T-helper 1 cell treated with Interleukin-12 subunit alpha and Interleukin-12 subunit beta and Interleukin-4 antibody, amounts not matched to agents 30 μg/mL and 1 μg/mL, for 36 hours (primary cell): Measurements from ENCODE around the gene VIT.

ENCODE experiments used
- H3K27ac Mint-ChIP-seq: one replicate; pipeline ENCODE4 v1.8.0; 2021; ENCODE audit warnings: mild to moderate bottlenecking, mixed read lengths
- H3K27me3 Mint-ChIP-seq: one replicate; pipeline ENCODE4 v1.8.0; 2021; ENCODE audit warnings: low read depth, mixed read lengths
- H3K36me3 Mint-ChIP-seq: one replicate; pipeline ENCODE4 v1.8.0; 2021; ENCODE audit warnings: low read depth, mixed read lengths
- H3K4me1 Mint-ChIP-seq: one replicate; pipeline ENCODE4 v1.8.0; 2021; ENCODE audit warnings: low read depth, mixed read lengths
- H3K4me3 Mint-ChIP-seq: one replicate; pipeline ENCODE4 v1.8.0; 2021; ENCODE audit warnings: mild to moderate bottlenecking, moderate library complexity, mixed read lengths
- H3K9me3 Mint-ChIP-seq: one replicate; pipeline ENCODE4 v1.8.0; 2021; ENCODE audit warnings: mixed read lengths

Gene VIT

GRCh38 chr2:36710858-36711515, 14.5 kb downstream of the VIT start:
- no peaks in the 10 kb centered on the region for H3K4me1 Mint-ChIP-seq

DNA sequence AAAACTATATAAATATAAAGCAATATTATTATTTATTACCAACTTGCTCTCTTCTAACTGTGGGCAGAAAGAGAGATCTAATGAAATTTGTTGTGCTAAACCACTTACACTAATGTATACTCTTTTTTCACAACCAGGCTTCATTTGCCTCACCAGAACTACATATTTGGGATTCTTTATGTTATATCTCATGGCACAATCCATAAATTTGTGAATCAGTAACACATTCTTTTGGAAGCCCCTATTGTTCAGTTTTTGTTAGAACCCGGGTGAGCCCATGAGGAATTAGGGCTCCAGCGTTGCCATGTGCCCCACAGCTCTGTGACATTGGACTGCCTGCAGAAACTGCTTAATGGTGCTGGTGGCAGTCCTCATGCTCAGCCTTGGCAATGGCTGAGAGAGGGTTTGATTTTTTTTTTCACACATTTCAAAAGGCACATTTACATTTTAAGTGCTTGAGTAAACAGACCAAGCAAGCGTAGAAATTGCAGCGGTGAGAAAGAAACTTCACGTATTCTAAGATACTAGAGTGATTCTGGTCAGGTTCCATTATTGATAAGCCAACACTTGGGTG, 15.3 kb downstream of the VIT start:
- no peak overlapping the region for H3K4me3 Mint-ChIP-seq
- no peaks in the 10 kb centered on the region for H3K27me3 Mint-ChIP-seq
- no peak overlapping the region for H3K27ac Mint-ChIP-seq
- H3K4me1 Mint-ChIP-seq, result no peaks in the 10 kb centered on the region
- peaks cover 3% of the 10 kb centered on the region for H3K9me3 Mint-ChIP-seq
- H3K36me3 Mint-ChIP-seq, result no peaks in the 10 kb centered on the region

More at GRCh38 chr2:36710858-36711515, 14.5 kb downstream of the VIT start:
- Mint-ChIP-seq H3K36me3 (no peaks in the 10 kb centered on the region), H3K27ac (no peak overlapping the region), H3K4me3 (no peak overlapping the region), H3K27me3 (no peaks in the 10 kb centered on the region), H3K9me3 (peaks cover 3% of the 10 kb centered on the region)

DNA sequence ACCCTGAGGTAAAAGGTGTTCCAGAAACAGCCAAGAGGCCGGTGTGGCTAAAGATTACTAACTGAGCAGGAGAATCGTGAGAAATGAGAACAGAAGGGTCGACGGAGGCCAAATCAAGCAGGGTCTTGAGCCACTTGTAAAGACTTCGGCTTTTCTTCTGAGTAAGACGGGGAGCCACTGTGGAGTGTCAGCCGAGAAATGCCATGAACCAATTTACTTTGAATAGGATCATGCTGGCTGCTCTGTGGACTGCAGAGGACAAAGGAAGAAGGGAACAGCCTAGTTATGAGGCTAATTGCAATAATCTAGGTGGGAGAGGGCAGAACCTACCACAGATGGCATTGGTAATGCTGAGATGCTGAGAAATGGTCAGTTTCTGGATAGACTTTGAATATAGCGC, 16.8 kb downstream of the VIT start:
- H3K9me3 Mint-ChIP-seq, result peaks cover 3% of the 10 kb centered on the region
- no peaks in the 10 kb centered on the region for H3K36me3 Mint-ChIP-seq
- H3K27me3 Mint-ChIP-seq, result no peaks in the 10 kb centered on the region
- H3K4me1 Mint-ChIP-seq, result no peaks in the 10 kb centered on the region
- H3K27ac Mint-ChIP-seq, result no peak overlapping the region
- no peak overlapping the region for H3K4me3 Mint-ChIP-seq

GRCh38 chr2:36716111-36716510, 19.6 kb downstream of the VIT start:
- Mint-ChIP-seq H3K27me3 (no peaks in the 10 kb centered on the region), H3K27ac (no peak overlapping the region), H3K4me3 (no peak overlapping the region), H3K36me3 (no peaks in the 10 kb centered on the region), H3K9me3 (peaks cover 6% of the 10 kb centered on the region), H3K4me1 (no peaks in the 10 kb centered on the region)

DNA sequence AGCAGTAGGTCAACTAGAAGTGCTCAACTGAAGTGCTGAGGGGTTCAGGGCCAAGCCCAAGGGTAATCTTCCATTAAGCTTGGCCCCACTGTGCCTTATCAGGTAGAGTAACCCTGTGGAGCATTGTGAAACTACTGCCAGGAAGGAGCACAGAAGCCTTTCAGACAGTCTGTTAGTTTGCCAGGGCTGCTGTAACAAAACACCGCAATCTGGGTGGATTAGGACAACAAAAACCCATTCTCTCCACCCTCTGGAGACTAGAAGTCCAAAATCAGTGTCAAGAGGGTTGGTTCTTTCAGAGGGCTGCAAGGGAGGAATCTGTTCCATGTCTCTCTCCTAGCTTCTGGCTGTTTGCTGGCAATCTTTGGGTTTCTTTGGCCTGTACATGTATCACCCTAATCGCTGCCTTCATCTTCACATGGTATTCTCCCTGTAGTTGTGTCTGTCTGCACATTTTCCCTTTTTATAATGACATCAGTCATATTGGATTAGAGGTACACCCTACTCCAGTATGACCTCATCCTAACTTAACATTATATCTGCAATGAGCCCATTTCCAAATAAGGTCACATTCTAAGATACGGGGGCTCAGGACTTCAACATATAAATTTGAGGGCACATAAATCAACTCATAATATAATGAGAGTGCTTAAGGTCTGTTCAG, 21.2 kb downstream of the VIT start:
- Mint-ChIP-seq H3K4me3 (no peak overlapping the region), H3K27ac (no peak overlapping the region), H3K27me3 (no peaks in the 10 kb centered on the region), H3K36me3 (no peaks in the 10 kb centered on the region), H3K4me1 (no peaks in the 10 kb centered on the region), H3K9me3 (peaks cover 4% of the 10 kb centered on the region)

DNA sequence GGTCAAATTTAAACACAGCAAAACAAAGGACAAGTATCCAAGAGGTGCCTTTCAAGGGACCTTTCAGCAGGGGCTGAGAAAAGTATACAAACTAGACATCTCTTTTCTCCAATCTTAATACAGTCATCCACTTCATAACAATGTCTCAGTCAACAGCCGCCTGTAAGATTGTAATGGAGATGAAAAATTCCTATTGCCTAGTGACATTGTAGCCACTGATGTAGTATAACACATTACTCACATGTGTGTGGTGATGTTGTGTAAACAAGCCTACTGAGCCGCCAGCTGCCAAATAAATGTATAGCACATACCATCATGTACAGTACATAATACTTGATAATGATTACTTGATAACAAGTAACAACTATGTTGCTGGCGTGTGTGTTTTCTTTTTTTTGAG, 31.0 kb downstream of the VIT start:
- Mint-ChIP-seq H3K27ac (no peak overlapping the region), H3K9me3 (no peaks in the 10 kb centered on the region), H3K36me3 (no peaks in the 10 kb centered on the region), H3K4me1 (no peaks in the 10 kb centered on the region), H3K4me3 (no peak overlapping the region), H3K27me3 (no peaks in the 10 kb centered on the region)

DNA sequence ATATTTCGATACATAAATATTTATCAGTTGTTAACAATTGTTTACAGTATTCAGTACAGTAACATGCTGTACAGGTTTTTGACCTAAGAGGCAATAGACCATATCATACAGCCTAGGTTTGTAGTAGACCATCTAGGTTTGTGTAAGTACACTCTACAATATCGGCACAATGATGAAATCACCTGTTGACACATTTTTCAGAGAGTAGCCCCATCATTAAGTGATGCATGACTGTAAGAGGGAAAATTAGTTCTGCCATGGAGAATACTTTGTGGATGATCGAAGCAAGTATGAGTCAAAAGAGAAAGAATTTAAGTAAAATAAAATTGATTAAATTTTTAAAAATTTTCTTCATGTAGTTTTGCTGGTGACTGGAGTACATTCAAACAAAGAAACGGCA, 32.6 kb downstream of the VIT start:
- H3K27me3 Mint-ChIP-seq, result no peaks in the 10 kb centered on the region
- H3K36me3 Mint-ChIP-seq, result no peaks in the 10 kb centered on the region
- no peak overlapping the region for H3K27ac Mint-ChIP-seq
- H3K9me3 Mint-ChIP-seq, result no peaks in the 10 kb centered on the region
- no peak overlapping the region for H3K4me3 Mint-ChIP-seq
- H3K4me1 Mint-ChIP-seq, result no peaks in the 10 kb centered on the region

DNA sequence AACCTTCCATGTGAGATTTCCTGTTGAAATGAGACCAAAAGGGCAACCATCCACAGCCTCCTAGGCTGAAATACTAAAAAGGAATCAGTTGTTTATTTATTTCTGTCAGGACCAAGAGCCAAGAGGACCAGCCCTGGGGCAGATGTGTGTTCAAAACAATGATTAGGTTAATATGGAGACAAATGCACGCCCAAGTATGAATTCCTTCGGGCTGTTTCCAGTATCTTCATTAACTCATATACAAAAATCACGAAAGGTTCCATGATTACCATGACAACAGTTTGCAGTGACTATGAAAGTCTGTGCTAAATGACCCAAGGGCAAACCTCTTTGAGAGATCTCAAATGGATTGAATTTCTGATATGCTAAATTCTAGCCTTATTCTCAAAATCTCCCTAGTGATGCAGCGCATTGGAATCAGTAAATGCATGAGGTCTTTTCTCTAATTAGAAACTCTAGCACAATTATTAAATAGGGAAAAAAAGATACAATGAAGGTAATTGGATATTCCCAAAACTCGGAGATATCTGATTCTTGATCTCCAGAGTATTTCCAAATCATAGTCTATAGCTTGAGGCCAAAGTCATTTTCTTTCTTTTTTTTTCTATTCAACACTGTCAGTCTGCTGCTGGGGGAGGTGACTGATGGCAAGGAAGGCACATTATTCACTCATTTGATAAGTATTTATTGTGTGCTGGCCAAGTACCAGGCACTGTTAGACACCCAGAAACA, 35.6 kb downstream of the VIT start:
- H3K4me1 Mint-ChIP-seq, result no peaks in the 10 kb centered on the region
- no peaks in the 10 kb centered on the region for H3K36me3 Mint-ChIP-seq
- H3K27ac Mint-ChIP-seq, result no peak overlapping the region
- no peak overlapping the region for H3K4me3 Mint-ChIP-seq
- no peaks in the 10 kb centered on the region for H3K9me3 Mint-ChIP-seq
- peaks cover 5% of the 10 kb centered on the region for H3K27me3 Mint-ChIP-seq

- H3K4me3 Mint-ChIP-seq, result no peak overlapping the region
- no peaks in the 10 kb centered on the region for H3K36me3 Mint-ChIP-seq
- H3K27ac Mint-ChIP-seq, result no peak overlapping the region
- H3K4me1 Mint-ChIP-seq, result no peaks in the 10 kb centered on the region
- no peaks in the 10 kb centered on the region for H3K9me3 Mint-ChIP-seq
- peaks cover 7% of the 10 kb centered on the region for H3K27me3 Mint-ChIP-seq
Observed at GRCh38 chr2:36732673-36733036, 36.1 kb downstream of the VIT start.

DNA sequence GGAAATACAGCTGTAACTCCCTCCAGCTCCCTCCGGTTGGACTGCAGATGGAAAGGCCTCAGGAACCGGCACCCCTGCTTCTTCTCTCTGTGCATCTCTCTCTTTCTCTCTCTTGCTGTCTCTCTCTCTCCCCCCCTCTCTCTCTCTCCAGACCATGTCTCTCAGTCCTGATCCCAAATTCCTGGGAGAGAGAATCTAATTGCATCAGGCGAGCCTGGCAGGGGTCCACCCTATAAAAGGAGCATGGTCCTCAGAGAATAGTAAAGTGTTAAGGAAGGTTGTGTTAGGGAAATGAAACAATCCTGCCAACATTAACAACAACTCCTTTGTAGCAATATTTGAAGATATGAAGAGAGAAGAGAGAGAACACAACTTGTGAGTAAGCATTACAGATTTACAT, 36.7 kb downstream of the VIT start:
- Mint-ChIP-seq H3K4me3 (no peak overlapping the region), H3K9me3 (no peaks in the 10 kb centered on the region), H3K27ac (no peak overlapping the region), H3K27me3 (peaks cover 7% of the 10 kb centered on the region), H3K36me3 (no peaks in the 10 kb centered on the region), H3K4me1 (no peaks in the 10 kb centered on the region)

DNA sequence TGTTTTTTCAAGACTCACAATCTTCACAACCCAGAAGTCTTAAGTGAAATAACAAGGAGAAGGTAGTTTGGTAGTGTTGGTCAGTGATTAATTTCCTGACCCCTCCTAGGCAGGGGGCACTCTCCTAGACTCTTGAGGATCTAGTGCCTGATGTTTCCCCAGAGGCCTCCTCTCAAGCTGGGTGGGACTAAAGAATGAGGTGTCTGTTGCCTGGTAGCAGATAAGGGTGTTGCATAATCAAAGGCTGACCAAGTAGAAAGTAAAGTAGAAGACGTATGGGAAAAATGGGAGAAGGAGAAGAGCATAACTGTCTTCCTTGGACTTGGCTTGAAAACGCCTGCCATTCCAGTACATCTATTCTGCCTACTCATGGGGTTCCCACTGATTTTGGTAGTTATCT, 37.8 kb downstream of the VIT start:
- peaks cover 10% of the 10 kb centered on the region for H3K27me3 Mint-ChIP-seq
- no peaks in the 10 kb centered on the region for H3K4me1 Mint-ChIP-seq
- no peak overlapping the region for H3K27ac Mint-ChIP-seq

DNA sequence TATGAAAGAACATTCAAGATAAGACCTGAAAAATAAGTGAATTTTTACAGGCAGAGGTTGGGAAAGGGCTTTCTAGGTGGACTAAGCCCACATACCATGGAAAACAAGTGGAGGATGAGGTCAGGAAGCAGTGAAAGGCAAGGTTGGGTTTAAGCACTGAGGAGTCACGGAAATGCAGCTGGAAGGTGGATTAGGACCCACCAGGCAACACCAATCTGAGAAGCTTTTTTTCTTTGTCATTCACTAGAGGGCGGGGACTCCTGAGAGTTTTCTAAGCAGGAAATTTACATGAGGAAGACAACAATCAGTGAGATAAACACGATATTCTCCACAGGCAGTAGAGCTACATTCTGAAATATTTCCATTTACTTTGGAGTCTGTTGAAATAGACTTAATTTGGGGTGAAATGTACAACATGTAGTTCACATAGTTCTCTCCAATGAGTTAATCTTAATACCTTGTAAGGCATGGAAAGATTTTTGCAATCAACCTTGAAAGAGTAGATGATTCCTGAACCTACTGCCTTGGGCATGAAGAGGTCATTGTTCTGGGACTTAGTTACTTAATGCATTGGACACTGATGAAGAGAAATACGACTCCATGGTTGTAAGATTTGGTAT, 40.7 kb downstream of the VIT start:
- Mint-ChIP-seq H3K4me3 (no peak overlapping the region), H3K9me3 (no peaks in the 10 kb centered on the region), H3K36me3 (no peaks in the 10 kb centered on the region), H3K27me3 (peaks cover 27% of the 10 kb centered on the region), H3K4me1 (no peaks in the 10 kb centered on the region), H3K27ac (no peak overlapping the region)

More for the DNA sequence above, 37.8 kb downstream of the VIT start:
- no peaks in the 10 kb centered on the region for H3K9me3 Mint-ChIP-seq
- no peak overlapping the region for H3K4me3 Mint-ChIP-seq
- no peaks in the 10 kb centered on the region for H3K36me3 Mint-ChIP-seq

DNA sequence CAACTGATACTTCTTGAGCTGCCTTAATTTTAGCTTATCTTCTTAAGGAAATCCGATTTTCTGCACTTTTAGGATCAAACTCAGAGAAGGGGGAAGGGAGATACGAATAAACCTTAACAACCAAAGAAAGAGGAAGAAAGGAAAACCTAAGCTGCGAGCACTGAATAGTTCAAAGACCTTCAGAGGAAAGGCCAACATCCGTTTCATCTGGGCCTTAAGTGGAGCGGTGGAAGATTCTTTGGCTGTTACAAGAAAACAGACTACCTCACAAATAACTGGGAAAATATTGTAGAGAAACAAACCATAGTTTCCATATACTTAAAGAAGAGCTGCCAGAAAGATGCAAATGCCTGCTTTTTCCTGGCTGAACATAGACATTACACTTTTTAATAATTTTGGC, 43.6 kb downstream of the VIT start:
- Mint-ChIP-seq H3K9me3 (no peaks in the 10 kb centered on the region), H3K4me3 (no peak overlapping the region), H3K27ac (no peak overlapping the region), H3K27me3 (peaks cover 49% of the 10 kb centered on the region), H3K4me1 (no peaks in the 10 kb centered on the region), H3K36me3 (no peaks in the 10 kb centered on the region)

DNA sequence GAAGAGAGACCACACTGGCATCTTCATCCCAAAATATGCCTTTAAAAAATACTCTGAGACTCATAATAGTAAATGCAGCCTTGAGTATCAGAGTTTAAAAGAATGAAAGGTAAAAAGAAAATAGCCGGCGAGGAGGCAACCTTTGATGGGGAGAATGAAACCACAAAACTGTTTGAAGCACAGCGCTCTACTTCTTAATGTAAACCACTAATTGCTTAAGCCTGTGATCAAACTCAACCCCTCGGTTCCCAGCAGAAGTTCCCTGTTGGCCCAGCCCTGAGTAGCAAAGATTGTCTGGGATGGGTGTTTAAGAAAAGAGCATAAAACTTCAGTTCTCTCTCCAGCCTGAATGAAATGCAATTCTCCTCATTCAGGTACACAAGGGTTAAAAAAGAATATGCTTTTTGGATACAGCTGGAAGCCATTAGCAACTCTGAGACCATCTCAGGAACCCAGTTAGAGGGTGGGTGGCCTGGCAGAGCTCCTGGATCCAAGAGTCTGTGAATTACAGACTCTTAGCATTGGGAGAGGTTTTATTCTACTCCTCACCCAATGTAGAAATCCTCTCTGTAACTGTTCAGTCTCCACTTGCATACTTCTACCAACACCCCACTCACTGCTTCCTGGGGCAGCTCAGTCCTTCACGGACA, 44.8 kb downstream of the VIT start:
- H3K4me3 Mint-ChIP-seq, result no peak overlapping the region
- H3K9me3 Mint-ChIP-seq, result no peaks in the 10 kb centered on the region
- H3K4me1 Mint-ChIP-seq, result no peaks in the 10 kb centered on the region
- H3K36me3 Mint-ChIP-seq, result no peaks in the 10 kb centered on the region
- H3K27ac Mint-ChIP-seq, result no peak overlapping the region
- peaks cover 56% of the 10 kb centered on the region for H3K27me3 Mint-ChIP-seq
